HEK293 (cell line): ENCODE results near the gene NGB.

Experiments
- ATF2 ChIP-seq: fragments of 450-650 bp; formaldehyde crosslinking; IDR thresholded peaks from 2 replicates; pipeline ENCODE4 v1.5.1; 2016; ENCODE audit warnings: missing biosample characterization, missing genetic modification characterization, low read depth
- CTCF ChIP-seq: fragments of 450-650 bp; formaldehyde crosslinking; IDR thresholded peaks from 2 replicates; pipeline ENCODE4 v1.5.1; 2016; ENCODE audit warnings: missing biosample characterization, missing genetic modification characterization
- ZNF121 ChIP-seq: fragments of 450-650 bp; formaldehyde crosslinking; IDR thresholded peaks from 2 replicates; pipeline ENCODE4 v1.5.1; 2016; ENCODE audit warnings: missing biosample characterization, missing genetic modification characterization
- ZNF138 ChIP-seq: fragments of 450-650 bp; formaldehyde crosslinking; IDR thresholded peaks from 2 replicates; pipeline ENCODE4 v1.5.1; 2016; ENCODE audit warnings: missing biosample characterization, missing genetic modification characterization, borderline replicate concordance
- ZNF239 ChIP-seq: fragments of 450-650 bp; formaldehyde crosslinking; IDR thresholded peaks from 2 replicates; pipeline ENCODE4 v1.5.1; 2016; ENCODE audit warnings: missing biosample characterization, missing genetic modification characterization
- ZNF274 ChIP-seq, 2 experiments: fragments of 200-500 bp in 1 of 2; fragments of 450-650 bp in 1 of 2; sonication (Bioruptor generic) in 1 of 2; formaldehyde crosslinking in 1 of 2; IDR thresholded peaks; 2 replicates each; pipeline versions ENCODE4 v1.5.1 to v1.6.1; 2014 to 2016; ENCODE audit warnings: borderline replicate concordance in 1 of 2, inconsistent platforms in 1 of 2, low read length in 1 of 2, missing biosample characterization in 1 of 2, missing genetic modification characterization in 1 of 2
- ZNF335 ChIP-seq: fragments of 450-650 bp; formaldehyde crosslinking; conservative IDR thresholded peaks from 2 replicates; pipeline ENCODE4 v1.5.1; 2016; ENCODE audit warnings: missing biosample characterization, missing genetic modification characterization
- ZNF394 ChIP-seq: fragments of 450-650 bp; formaldehyde crosslinking; IDR thresholded peaks from 2 replicates; pipeline ENCODE4 v1.5.1; 2016; ENCODE audit warnings: missing biosample characterization, missing genetic modification characterization, mild to moderate bottlenecking, moderate library complexity, borderline replicate concordance
- ZNF423 ChIP-seq: fragments of 450-650 bp; formaldehyde crosslinking; IDR thresholded peaks from 2 replicates; pipeline ENCODE4 v1.5.1; 2016; ENCODE audit warnings: missing biosample characterization, missing genetic modification characterization
- ZNF510 ChIP-seq: fragments of 450-650 bp; formaldehyde crosslinking; IDR thresholded peaks from 2 replicates; pipeline ENCODE4 v1.5.1; 2018; ENCODE audit warnings: mild to moderate bottlenecking, missing genetic modification characterization, missing biosample characterization; ENCODE audit not compliant: insufficient replicate concordance
- ZNF549 ChIP-seq: fragments of 450-650 bp; IDR thresholded peaks from 2 replicates; pipeline ENCODE4 v1.5.1; 2018; ENCODE audit warnings: missing biosample characterization, missing genetic modification characterization, mild to moderate bottlenecking, inconsistent platforms, moderate library complexity

DNA sequence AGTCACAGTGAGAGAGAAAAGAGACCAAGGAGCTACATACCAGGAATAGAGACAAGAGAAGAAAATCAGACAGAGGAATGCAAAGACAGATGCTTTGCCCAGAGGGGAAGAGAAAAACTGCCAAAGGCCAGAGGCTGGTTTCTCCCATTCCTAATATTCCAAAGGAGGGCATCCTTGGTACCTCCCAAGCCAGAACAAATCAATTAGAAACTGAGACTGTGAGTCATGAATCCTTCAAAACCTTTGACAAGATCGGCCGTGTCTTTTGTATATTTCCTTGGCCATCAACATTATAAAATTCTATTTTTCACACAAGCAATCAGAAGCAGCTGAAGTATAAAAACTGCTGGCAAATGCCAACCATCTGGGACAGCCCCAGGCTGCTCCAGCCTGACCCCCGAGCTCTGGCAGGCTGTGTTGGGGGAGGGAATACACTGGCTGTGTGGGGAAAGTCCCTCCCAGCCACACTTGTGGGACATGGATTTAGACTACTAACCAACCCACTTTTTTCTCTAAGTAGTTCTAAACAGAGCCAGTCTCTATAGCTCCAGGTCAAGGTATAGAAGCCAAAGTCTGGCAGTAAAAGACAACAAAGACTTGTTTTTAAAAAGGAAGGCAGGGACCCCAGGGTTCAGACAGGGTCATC lies 36.0 kb upstream of the NGB start:
- TF ChIP-seq ATF2 (tag by site-specific recombination) (no peak), CTCF (tag by site-specific recombination) (no peak), ZNF239 (tag by site-specific recombination) (no peak), ZNF394 (tag by site-specific recombination) (no peak), ZNF274 (IDR thresholded peaks at IDR 0.05; ENCODE audit: low read length) (no peak), ZNF274 (tag by site-specific recombination; IDR thresholded peaks at IDR 0.05; ENCODE audit: borderline replicate concordance) (no peak), ZNF335 (tag by site-specific recombination) (no peak), ZNF138 (tag by site-specific recombination) (no peak), ZNF423 (tag by site-specific recombination) (no peak), ZNF510 (tag by site-specific recombination) (no peak), ZNF549 (tag by site-specific recombination) (no peak), ZNF121 (tag by site-specific recombination) (no peak)
